Transverse colon (tissue), 3 donors: Measurements from ENCODE around the gene SCAP.

Experiments used
- EP300 ChIP-seq: sonication (generic); formaldehyde crosslinking; IDR thresholded peaks from one replicate; pipeline ENCODE4 v1.6.1; 2017; ENCODE audit warnings: antibody characterized with exemption, low read depth
- POLR2A ChIP-seq: fragments of 450-650 bp; IDR thresholded peaks from one replicate; pipeline ENCODE4 v1.6.1; 2016; ENCODE audit warnings: antibody characterized with exemption, mild to moderate bottlenecking, moderate library complexity
- TF ChIP-seq, protein P1 (sequence below), 5 experiments: fragments of 200-600 bp in 3 of 5; fragments of 450-650 bp in 2 of 5; sonication (generic) in 3 of 5; IDR thresholded peaks; 1 replicate in 2 of 5; 2 replicates in 3 of 5; pipeline ENCODE4 v1.5.1; 2016 to 2017; ENCODE audit warnings: antibody characterized with exemption in 5 of 5, inconsistent platforms in 3 of 5, mild to moderate bottlenecking in 2 of 5, moderate library complexity in 1 of 5

DNA sequence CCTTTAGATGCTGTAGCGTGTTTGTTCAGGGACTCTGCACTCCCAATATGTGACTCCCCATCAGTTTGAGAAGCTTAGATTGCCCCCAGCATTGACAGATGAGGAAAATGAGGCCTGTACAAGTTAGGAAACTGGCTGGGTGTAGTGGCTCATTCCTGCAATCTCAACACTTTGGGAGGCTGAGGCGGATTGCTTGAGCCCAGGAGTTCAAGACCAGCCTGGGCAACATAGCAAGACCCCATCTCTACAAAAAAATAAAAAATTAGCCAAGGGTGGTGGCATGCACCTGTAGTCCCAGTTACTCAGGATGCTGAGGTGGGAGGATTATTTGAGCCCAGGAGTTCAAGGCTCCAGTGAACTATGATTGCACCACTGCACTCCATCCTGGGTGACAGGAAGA, 108.9 kb downstream of the SCAP start:
- TF ChIP-seq, protein P1, sequence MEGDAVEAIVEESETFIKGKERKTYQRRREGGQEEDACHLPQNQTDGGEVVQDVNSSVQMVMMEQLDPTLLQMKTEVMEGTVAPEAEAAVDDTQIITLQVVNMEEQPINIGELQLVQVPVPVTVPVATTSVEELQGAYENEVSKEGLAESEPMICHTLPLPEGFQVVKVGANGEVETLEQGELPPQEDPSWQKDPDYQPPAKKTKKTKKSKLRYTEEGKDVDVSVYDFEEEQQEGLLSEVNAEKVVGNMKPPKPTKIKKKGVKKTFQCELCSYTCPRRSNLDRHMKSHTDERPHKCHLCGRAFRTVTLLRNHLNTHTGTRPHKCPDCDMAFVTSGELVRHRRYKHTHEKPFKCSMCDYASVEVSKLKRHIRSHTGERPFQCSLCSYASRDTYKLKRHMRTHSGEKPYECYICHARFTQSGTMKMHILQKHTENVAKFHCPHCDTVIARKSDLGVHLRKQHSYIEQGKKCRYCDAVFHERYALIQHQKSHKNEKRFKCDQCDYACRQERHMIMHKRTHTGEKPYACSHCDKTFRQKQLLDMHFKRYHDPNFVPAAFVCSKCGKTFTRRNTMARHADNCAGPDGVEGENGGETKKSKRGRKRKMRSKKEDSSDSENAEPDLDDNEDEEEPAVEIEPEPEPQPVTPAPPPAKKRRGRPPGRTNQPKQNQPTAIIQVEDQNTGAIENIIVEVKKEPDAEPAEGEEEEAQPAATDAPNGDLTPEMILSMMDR (IDR thresholded peaks at IDR 0.05): no peak
- TF ChIP-seq POLR2A (no peak), EP300 (no peak)
